ENCODE measurements around the gene AWAT2.

AWAT2 gene

GRCh38 chrX:70087857-70088630, 38.3 kb upstream of the AWAT2 start:
- ChIA-PET CTCF (interaction anchor here (1.4 to 1.5 kb wide), 2 partner anchors 8 to 58 kb away, joined by 4 to 5 read pairs; no protein-coding TSS in a partner anchor), POLR2A (no interaction called here)
- no peak for DNase-seq (ENCODE audit: low read depth, low spot score)
- H3K4me3 ChIP-seq (ENCODE audit: low read depth, low read length) = no peak overlapping the region
- no peak for TF ChIP-seq CTCF (IDR thresholded peaks at IDR 0.05; ENCODE audit: insufficient read depth, low read length, missing control alignments)

GRCh38 chrX:70084592-70085240, 35.0 kb upstream of the AWAT2 start:
- CTCF ChIA-PET = interaction anchor here (2.9 kb wide), 1 partner anchor 13 kb away, joined by 12 read pairs; no protein-coding TSS in a partner anchor
- TF ChIP-seq CTCF (IDR thresholded peaks at IDR 0.05; ENCODE audit: insufficient read depth, low read length, missing control alignments) = no peak
- POLR2A ChIA-PET = no interaction called here
- no peak overlapping the region for H3K4me3 ChIP-seq (ENCODE audit: low read depth, low read length)
- DNase-seq (ENCODE audit: low read depth, low spot score) = no peak

- POLR2A ChIA-PET = no interaction called here
- CTCF ChIA-PET = interaction anchor here (2.9 kb wide), 1 partner anchor 15 kb away, joined by 12 read pairs; no protein-coding TSS in a partner anchor
- TF ChIP-seq CTCF (IDR thresholded peaks at IDR 0.05; ENCODE audit: insufficient read depth, low read length, missing control alignments) = no peak
- no peak for DNase-seq (ENCODE audit: low read depth, low spot score)
- no peak overlapping the region for H3K4me3 ChIP-seq (ENCODE audit: low read depth, low read length)
Observed at GRCh38 chrX:70082723-70083122, 33.0 kb upstream of the AWAT2 start.

GRCh38 chrX:70079870-70080269, 30.1 kb upstream of the AWAT2 start:
- H3K4me3 ChIP-seq (ENCODE audit: low read depth, low read length) = no peak overlapping the region
- POLR2A ChIA-PET = no interaction called here
- no peak for DNase-seq (ENCODE audit: low read depth, low spot score)
- CTCF ChIA-PET = interaction anchor here (0.7 kb wide), 1 partner anchor 17 kb away, joined by 3 read pairs; no protein-coding TSS in a partner anchor
- TF ChIP-seq CTCF (IDR thresholded peaks at IDR 0.05; ENCODE audit: insufficient read depth, low read length, missing control alignments) = no peak

GRCh38 chrX:70079297-70079696, 29.6 kb upstream of the AWAT2 start:
- TF ChIP-seq CTCF (IDR thresholded peaks at IDR 0.05; ENCODE audit: insufficient read depth, low read length, missing control alignments) = no peak
- DNase-seq (ENCODE audit: low read depth, low spot score) = no peak
- POLR2A ChIA-PET = no interaction called here
- no peak overlapping the region for H3K4me3 ChIP-seq (ENCODE audit: low read depth, low read length)
- CTCF ChIA-PET = no interaction called here

- no peak for TF ChIP-seq CTCF (IDR thresholded peaks at IDR 0.05; ENCODE audit: insufficient read depth, low read length, missing control alignments)
- DNase-seq (ENCODE audit: low read depth, low spot score) = no peak
- CTCF ChIA-PET = no interaction called here
- H3K4me3 ChIP-seq (ENCODE audit: low read depth, low read length) = no peak overlapping the region
- POLR2A ChIA-PET = no interaction called here
Observed at GRCh38 chrX:70066646-70067045, 16.9 kb upstream of the AWAT2 start.

All from AG04449 (cell line).